Measurements from ENCODE around the gene TXNRD1.
"Not testable (repeated sequence)": the region's sequence is repeated elsewhere in the genome, so short reads cannot be mapped to it uniquely, and the experiment has no call there.

TXNRD1 gene

DNA sequence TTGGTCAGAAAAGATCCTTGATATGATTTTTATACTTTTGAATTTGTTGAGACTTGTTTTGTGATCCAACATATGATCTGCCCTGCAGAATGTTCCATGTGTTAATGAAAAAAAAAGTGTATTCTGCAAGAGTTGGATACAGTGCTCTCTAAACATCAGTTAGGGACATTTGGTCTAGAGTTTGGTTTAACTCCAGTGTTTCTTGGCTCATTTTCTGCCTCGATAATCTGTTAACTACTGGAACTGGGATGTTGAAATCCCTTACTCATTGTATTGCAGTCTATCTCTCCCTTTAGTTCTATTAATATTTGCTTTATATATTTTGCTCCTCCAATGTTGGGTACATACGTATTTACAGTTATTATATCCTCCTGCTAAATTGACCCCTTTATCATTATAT is 18.3 kb upstream of the TXNRD1 start:
- no peak for DNase-seq

DNA sequence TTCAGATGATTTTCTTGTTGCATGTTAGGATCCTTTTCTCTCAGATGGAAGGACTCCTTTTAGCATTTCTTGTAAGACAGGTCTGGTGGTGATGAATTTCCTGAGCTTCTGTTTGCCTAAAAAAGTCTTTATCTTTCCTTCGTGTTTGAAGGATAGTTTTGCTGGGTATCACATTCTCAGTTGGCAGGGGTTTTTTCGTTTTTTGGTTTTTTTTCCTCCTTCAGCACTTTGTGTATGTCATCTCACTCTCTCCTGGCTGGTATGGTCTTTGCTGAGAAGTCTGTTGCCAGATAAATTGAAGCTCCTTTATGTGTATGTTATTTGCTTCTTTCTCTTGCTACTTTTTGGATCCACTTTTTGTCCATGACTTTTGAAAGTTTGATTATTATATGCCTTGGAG is 15.6 kb upstream of the TXNRD1 start:
- DNase-seq = no peak

DNA sequence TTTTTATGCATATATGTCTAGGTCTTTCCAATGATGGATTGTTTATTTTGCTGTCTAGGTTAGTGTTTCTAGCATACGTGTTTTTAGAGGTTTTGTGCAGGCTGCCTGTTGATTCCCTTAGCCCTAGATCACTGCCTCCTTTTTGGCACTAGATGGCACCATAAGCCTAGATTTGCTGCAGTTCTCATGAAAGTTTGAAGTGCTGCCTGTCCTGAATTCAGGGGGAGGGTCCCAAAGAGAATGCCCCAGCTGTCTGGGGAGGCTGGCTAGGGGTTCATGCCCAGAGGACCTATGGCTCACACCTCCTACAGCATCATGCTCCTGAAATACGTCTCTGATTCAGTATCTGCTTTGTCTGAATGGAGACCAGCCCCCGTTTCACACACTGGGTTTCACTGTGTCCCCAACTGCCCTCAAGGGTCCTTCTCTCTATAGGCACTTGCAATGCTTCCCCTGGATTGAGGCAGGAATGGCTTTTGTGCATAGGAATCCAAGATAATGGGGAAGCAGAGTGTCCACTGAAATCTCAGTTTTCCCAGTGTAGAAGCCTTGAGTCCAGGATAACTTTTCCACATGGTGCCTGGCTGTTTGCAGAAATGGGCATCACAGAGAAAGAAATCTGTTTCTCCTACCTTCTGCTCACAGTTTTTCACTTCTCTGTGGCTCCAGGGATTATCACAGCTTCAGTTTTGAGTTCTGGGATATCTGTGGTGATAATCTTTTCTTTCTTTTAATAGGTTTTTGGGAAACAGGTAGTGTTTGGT is 14.2 kb upstream of the TXNRD1 start:
- DNase-seq = peak; percentile 8 to 42

DNA sequence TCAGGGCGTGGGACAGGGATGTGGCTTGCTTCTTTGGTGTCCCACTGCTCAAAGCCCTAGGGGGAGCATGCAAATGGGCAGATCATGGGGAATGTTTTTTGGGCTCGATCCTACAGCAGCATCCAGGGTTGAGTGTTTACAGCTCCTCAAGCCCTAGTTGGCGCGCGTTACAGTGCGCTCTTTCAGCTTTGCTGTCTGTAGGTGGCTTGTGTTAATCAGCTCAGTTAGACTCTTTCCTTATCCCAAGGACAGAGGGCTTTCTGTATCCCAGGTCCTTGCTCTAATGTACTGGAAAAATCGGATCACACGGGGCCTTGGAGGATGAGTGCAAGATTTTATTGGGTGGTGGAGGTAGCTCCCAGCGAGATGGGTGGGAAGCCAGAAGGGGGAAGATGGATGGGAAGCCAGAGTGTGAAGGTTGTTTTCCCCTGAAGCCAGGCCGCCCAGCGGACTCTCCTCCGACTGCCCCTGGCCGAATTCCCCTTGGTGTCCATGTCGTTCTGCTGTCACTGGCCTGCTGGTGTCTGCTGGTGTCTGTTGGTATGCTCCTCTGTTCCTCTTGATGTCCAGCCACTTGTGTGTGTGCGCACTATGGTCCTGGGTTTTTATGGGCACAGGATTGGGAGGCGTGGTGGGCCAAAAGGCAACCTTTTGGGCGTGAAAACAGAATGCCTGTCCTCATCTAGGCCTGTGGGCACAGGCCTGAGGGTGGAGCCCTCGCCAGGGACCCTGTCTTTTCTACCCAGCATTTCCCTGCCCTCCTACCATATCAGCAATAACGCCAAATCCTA is 10.7 kb upstream of the TXNRD1 start:
- no peak for DNase-seq

DNA sequence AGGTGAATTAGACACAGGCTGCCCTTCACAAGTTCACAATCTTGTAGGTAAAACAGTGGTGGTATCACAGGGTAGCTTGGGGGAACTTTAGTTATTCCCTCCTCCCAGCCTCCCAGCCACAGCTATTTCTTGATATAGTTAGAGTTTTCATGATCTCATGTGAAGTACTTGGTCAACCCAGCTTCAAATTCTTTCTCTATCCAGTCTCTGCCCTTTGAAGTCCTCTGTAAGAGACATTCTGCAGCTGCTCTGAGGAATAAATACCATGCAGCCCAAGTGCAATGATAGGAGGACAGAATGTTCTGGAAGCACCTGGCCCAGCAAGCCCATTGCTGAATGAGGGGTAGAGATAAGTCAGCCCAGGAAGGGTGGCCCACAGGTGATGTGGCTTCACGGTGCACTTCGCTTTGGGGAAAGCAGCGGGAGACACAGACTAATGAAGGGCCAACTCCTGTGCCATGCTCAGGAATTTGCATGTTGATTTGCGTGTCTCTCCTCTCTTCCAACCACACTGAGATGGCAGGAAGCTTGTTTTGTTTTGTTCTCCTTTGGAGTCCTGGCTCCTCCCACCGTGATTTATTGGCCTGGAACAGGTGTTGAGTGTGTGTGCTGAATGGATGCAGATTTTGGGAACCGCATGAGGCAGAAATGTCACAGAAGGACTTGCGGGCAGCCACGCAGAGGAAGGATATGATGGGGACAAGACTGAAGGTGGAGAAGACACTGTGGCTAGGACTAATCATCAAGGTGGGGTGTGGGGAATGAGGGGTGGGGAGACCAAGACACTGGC is 8.0 kb upstream of the TXNRD1 start:
- DNase-seq = no peak

DNA sequence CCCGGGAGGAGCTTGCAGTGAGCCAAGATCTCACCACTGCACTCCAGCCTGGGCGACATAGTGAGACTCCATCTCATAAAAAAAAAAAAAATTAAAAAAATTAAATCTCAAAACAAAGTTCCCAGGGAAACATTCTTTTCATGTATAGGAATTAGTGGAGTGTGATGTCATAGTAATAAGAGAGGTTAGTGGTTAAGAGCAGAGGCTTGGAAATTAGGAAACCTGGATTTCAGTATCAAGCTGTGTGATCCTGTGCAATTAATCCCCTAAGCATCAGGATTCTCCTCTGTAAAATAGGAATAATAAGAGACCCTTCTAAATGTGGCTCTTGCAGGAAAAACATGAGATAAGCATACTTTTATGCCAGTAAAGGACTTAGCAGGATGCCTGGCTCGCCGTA is 3.1 kb upstream of the TXNRD1 start:
- DNase-seq = no peak

DNA sequence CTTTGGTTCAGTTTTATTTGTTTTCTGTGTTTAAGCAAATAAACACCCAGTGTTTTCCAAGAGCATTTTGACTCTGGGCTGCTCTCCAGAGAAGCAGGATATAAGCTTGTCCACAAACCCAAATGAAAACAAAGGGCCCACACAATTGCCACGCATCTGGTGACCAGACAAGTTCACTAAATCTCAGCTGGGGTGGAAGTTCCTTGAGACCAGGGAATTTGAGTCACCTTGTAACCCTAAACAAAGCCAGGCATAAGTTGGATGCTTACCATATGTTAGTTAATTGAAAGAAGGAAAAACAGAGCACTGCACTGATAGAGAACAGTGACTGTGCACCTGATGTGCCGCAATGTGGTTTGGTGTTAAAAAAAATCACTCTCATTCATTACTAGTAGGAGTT is 1.6 kb upstream of the TXNRD1 start:
- no peak for DNase-seq

DNA sequence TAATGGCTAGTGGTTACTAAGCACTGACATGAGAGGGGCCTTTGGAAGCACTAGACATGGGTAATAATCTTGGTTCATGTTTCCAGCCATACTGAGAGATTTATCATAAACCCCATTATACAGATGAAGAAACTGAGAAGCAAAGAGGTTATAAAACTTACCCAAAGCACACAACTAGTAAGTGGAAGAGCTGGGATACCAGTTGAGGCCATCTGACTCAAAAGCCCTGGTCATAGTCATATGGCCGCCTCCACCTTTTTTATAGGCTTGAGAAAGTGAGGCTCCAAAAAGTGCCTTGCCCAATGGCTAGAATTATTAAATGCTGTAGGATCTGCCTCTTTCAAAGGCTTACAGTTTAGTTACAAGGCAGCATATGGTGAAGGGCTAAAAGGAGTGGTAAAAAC is 944 bp downstream of the TXNRD1 start:
- DNase-seq = no peak

DNA sequence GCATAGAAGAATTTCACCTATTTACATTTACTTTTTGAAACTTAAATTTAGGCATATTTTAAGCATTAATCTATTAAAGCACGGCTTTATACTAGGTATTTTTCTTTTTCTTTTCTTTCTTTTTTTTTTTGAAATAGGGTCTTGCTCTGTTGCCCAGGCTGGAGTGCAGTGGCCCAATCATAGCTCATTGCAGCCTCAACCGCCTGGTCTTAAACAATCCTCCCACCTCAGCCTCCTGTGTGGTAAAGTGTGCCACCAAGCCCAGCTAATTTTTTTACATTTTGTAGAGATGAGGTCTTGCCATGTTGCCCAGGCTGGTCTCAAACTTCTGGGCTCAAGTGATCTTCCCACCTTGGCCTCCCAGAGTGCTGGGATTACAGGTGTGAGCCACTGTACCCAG is 2.9 kb downstream of the TXNRD1 start:
- DNase-seq = not testable (repeated sequence)

DNA sequence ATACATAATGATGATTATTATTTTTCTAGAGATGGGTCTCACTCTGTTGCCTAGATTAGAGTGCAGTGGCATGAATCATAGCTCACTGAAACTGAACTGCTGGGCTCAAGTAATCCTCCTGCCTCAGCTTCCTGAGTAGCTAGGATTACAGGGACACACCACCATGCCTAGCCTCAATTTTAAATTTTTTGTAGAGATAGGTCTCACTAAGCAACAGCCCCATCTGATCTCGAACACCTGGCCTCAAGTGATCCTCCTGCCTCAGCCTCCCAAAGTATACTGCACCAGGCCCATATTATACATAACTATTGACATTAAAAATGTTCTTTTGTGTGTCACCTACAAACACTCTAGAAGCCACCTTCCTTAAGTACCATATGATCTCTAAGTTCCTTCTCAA is 3.4 kb downstream of the TXNRD1 start:
- no peak for DNase-seq

DNA sequence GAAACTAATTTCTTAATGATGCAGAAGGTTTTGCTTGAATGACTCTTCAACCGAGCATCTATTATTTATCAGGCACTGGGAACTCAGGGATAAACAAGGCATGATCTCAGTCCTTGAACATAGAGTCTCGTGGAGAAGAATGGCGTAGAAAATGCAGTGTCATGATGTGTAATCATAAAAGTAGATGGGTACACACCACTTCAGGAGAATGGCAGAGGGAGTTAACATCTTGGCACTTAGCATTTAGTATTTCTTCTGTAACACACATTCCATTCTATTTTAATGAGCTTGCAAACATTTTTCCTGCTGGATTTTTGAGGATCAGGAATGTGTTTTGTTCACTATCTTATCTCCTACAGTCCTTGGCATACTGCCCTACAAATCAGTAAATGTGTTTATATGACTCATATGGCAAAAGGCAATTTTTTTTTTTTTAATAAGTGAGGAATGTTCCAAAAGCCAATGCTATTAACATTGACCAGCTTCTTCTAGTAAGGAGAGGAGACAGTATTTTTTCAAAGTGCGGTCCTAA is 3.8 kb downstream of the TXNRD1 start:
- DNase-seq = no peak

DNA sequence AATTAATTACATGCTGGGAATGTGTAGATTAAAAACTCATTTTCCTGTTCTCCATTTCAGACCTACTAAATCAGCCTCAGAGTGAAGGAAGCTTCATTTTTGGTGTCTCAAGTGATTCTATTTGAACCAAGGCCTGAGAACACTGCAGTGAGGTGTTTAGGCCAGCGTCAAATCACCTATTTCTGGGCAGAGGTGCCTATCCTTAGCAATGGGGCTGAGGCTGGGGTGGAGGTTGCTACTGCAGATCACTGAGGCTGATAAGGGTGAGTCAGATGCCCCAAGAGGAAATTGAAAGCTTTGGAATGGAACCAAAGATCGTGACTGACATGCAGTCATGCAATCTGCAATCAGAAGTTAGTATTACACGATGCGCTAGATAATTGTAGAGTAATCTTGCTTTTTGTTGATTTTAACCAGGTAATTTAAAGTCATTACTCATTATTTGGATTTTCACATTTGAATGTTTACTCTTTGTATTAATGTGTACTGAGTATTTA is 4.4 kb downstream of the TXNRD1 start:
- peak; percentile 43 to 74 for DNase-seq

DNA sequence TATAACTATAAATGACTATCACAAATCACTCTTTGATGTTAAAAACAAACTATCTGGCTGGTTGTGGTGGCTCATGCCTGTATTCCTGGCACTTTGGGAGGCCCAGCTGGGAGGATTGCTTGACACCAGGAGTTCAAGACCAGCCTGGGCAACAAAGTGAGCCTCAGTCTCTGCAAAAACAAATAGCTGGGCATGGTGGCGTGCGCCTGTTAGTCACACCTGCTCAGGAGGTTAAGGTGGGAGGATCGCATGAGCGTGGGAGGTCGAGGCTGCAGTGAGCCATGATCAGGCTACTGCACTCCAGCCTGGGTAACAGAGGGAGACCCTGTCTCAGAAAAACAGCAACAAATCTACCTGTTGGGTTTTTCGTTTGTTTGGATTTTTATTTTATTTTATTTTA is 5.4 kb downstream of the TXNRD1 start:
- DNase-seq = peak; percentile 9 to 37

DNA sequence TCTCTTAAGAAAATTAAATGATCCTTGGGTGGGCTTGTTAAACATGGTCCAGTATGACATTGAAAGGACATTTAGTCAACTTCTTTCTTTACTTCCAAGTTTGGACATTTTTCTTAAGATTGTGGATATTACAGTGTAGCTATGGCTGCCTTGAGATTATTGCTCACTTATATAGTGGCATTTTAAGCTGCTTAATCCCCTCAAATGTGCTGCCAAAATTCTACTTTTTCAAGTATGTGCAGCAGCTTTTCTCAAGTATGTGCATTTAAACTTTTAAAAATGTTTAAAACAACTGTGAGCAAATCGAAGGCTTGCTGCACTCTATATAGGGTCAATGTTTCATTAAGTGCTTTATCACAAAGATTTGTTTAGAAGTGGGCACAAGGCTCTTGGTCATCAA is 7.4 kb downstream of the TXNRD1 start:
- no peak for DNase-seq

DNA sequence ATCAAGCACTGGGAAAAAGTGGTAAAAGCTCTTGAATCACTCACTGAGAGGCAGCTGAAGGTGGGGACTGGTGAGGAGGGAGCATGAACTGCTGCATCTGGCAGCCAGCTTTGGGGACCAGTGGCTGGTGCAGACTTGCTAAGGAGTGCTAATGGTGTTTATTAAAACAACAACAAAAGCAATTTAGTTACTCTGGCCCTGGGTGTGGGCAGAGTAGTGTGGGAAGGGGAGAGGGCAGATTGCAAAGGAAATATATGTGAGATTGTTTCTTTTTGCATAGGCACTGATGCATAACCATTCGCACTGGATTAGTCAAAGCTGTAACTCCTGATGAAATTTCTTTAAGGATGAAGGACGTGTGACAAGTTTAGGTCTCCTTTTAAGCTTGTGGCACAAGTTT is 8.1 kb downstream of the TXNRD1 start:
- DNase-seq = no peak

DNA sequence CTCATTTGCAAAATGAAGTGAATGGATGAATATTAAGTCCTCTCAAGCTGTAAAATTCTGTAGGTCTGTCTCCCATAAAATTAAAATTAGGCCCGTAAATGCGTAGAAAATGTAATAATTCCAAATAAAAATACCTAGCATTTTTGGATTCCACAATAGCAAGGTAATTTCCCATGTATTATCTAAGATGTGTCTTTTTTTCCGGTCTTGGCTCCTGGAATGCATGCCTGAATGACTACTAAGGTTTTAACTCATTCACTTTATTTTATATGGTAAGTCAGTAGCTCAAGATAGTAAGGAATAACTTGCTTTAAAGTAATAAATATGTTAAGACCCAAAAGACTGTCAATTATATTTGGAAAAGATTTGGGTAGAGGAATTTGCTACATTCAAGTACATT is 11.1 kb downstream of the TXNRD1 start:
- no peak for DNase-seq

DNA sequence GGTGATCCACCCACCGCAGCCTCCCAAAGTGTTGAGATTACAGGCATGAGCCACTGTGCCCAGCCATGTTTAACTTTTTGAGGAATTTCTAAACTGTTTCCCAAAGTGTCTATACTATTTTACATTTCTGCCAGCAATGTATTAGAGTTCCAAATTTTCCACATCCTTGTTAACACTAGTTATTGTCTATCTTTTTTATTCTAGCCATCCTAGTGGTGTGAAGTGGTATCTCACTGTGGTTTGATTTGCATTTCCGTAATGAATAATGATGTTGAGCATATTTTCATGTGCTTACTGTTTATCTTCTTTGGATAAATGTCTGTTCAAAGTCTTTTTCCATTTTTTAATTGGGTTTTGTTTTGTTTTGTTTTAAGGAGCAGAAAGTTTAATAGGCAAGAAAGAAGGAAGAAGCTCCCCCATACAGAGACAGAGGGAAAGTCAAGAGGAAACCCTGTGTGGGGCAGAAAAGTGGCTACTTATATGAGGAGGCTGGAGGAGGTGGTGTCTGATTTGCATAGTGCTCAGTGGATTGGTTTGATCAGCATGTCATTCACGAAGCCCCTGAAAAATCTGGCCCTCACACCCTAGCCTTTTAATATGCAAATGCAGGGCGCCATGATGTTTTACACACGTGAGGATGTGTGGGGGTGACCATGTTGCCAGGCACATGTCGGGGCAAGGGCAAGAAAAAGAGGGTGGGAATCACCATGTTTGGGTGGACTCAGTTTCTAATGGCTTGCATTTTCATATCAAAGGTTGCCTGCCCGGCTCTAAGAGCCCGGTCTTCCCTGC is 14.9 kb downstream of the TXNRD1 start:
- no peak for DNase-seq

DNA sequence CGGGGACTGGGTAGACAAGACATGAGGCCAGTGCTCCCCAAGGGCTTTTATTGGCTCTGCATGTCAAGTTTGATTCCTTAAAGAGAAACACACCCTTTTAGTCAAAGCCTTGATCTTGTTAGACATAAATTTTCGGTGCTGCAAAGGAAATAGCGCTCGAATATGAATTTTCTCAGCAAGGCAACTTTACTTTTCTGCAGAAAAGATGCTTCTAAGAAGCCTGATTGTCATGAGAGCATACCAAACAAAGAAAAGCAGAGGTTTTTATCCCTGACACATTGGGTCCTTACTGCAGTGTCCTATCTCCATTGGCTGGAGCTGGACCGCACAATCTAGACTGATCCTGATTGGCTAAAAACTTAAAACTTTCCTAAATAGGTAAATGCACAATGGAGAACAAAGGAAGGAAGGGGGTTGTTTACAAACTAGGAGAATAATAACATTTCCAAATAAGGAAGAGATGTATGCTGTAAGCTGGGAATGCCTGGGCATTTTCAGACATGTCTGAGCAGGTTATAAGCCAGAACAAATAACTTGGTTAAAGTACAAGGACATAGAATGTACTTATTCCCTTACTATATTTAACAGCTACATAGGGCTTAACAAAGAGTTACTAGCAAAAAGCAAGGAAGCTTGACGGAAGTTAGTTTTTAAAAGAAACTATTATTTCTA is 17.2 kb downstream of the TXNRD1 start:
- DNase-seq = no peak

DNA sequence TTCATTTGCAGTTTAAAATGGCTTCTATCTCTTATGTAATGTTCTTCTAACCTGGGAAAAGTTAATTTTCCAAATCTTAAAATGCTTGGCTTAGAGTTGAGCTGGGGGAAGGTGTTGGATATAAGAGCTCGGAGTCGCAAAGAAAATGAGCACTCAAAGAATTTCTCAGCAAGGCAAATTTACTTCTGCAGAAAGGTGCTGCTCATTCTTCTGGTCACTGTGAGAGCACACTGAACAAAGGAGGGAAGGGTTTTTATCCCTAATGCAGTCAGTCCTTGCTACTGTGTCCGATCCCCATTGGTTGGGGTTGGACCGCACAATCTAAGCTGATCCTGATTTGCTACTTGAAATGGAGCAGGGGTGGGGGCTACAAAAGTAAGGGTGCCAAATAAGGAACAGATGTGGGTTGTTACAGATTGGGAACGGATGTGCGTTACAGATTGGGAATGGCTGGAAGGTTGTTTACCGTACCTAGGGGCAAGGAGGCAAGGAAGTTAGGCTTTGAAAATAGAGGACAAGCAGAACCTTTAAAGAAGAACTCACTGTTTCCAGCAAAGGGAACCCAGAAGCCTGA is 19.4 kb downstream of the TXNRD1 start:
- no peak for DNase-seq

DNA sequence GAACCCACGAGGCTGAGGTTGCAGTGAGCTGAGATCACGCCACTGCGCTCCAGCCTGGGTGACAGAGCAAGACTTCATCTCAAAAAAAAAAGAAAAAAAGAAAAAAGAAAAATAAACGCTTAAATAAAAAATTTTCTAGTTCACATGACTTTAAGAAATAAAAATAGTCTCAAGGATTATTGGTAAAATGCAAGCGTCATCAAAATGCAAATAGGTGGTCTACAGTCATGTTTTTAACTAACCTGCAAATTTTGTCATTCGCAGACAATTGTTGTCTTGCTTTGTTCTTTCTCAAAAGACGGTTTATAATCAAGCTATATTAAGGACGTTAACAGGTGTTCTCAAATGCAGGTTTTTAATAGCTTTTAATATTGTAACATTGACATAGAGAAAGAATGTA is 22.4 kb downstream of the TXNRD1 start:
- DNase-seq = no peak

DNA sequence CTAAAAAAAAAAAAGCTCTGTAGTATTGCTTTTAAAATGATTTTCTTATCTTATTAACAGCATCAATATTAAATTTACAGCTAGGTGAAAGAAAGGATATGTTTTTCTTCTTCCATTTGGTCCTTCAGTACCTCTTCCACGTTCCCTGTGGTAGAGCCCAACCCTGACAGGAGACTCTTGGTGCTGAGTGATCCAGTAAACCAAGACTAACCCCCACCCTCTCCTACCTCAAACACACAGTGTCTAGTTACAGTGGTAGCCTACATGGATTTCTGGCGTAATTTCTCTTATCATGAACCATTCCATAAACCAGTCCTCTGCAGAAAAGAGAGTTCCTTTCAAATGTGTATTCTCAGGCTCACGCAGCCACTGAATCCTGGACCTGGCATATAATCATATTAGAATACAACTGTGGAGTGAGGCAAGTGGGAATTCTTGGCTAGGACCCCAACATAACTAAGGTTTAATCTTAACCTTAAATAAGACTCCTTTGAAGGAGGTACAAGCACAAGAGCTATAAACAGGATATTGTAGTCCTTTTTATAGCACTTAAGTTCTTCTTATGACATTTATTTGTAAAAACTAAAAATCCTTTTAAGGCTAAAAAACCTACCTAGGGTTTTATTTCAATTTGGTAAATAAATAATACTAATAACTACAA is 27.1 kb downstream of the TXNRD1 start:
- DNase-seq = no peak
